HFFc6 (cell line): ENCODE results near the gene OR10H5. TPM values are rescaled to one million over a fixed set of nuclear protein-coding genes. Genes with fewer than 3 reads are reported as not detected.
"Not testable (repeated sequence)": the region's sequence is repeated elsewhere in the genome, so short reads cannot be mapped to it uniquely, and the experiment has no call there.

Source experiments
- DNase-seq: peaks from one replicate; pipeline ENCODE4 v3.0.0-alpha.2; 2018
- H3K27ac Mint-ChIP-seq: 2 replicates; pipeline ENCODE4 v1.8.0; 2020; ENCODE audit warnings: mild to moderate bottlenecking, mixed read lengths
- H3K27me3 Mint-ChIP-seq: 2 replicates; pipeline ENCODE4 v1.8.0; 2021; ENCODE audit warnings: mild to moderate bottlenecking, moderate library complexity, mixed read lengths; ENCODE audit not compliant: insufficient read depth
- H3K36me3 Mint-ChIP-seq: 2 replicates; pipeline ENCODE4 v1.8.0; 2021; ENCODE audit warnings: low read depth, mixed read lengths
- H3K4me1 Mint-ChIP-seq: 2 replicates; pipeline ENCODE4 v1.8.0; 2020; ENCODE audit warnings: low read depth, mixed read lengths
- H3K4me3 Mint-ChIP-seq: 2 replicates; pipeline ENCODE4 v1.8.0; 2020; ENCODE audit warnings: mild to moderate bottlenecking, moderate library complexity, mixed read lengths
- H3K9me3 Mint-ChIP-seq: 2 replicates; pipeline ENCODE4 v1.8.0; 2020; ENCODE audit warnings: mild to moderate bottlenecking, mixed read lengths
- CTCF ChIP-seq: fragments of 200-600 bp; sonication (generic); IDR thresholded peaks from 2 replicates; pipeline ENCODE4 v1.5.0; 2021; ENCODE audit warnings: antibody characterized with exemption, mild to moderate bottlenecking
- total RNA-seq, 6 experiments: library from RNA; stranded (reverse); fragmentation: NEBNext Ultra II Directional; extraction: Animal tissue kit (Norgen Biotek cat#: 25700); gene quantifications; 2 replicates in 1 of 6; 3 replicates in 5 of 6; pipeline ENCODE4 v1.2.3, GENCODE V29; 2021

Gene OR10H5
- total RNA-seq, 6 experiments from 2014 or later, result not detected

- Mint-ChIP-seq H3K36me3 (no peaks in the 10 kb centered on the region), H3K4me3 (no peak overlapping the region), H3K27ac (no peak overlapping the region), H3K4me1 (no peaks in the 10 kb centered on the region), H3K27me3 (no peaks in the 10 kb centered on the region), H3K9me3 (peaks cover 16% of the 10 kb centered on the region; the same call in 1 of the 2 replicates)
- no peak for TF ChIP-seq CTCF
- DNase-seq, result no peak
These were observed 41.8 kb downstream of the OR10H5 start for GRCh38 chr19:15829306-15829698.

- TF ChIP-seq CTCF, result no peak
- Mint-ChIP-seq H3K4me3 (no peak overlapping the region), H3K9me3 (peaks cover 13% of the 10 kb centered on the region; the same call in 1 of the 2 replicates), H3K27ac (no peak overlapping the region), H3K27me3 (no peaks in the 10 kb centered on the region), H3K36me3 (no peaks in the 10 kb centered on the region), H3K4me1 (no peaks in the 10 kb centered on the region)
- no peak for DNase-seq
These were observed 42.3 kb downstream of the OR10H5 start for GRCh38 chr19:15829786-15830185.

- Mint-ChIP-seq H3K27ac (no peak overlapping the region), H3K9me3 (peaks cover 12% of the 10 kb centered on the region; the same call in 1 of the 2 replicates), H3K27me3 (no peaks in the 10 kb centered on the region; the same call in 1 of the 2 replicates), H3K4me1 (peaks cover 8% of the 10 kb centered on the region), H3K36me3 (0 out of 2 replicates have a peak, but pooled peaks cover 4% of the 10 kb centered on the region), H3K4me3 (no peak overlapping the region)
- DNase-seq, result no peak
- TF ChIP-seq CTCF, result no peak
These were observed 44.2 kb downstream of the OR10H5 start for GRCh38 chr19:15831626-15832025.

GRCh38 chr19:15834232-15834631, 46.8 kb downstream of the OR10H5 start:
- not testable (repeated sequence) for H3K4me3 Mint-ChIP-seq, H3K27me3 Mint-ChIP-seq, H3K36me3 Mint-ChIP-seq, H3K27ac Mint-ChIP-seq, DNase-seq, H3K9me3 Mint-ChIP-seq
- peaks cover 15% of the 10 kb centered on the region for H3K4me1 Mint-ChIP-seq

GRCh38 chr19:15835565-15836329, 48.3 kb downstream of the OR10H5 start:
- not testable (repeated sequence) for H3K36me3 Mint-ChIP-seq, DNase-seq, H3K27me3 Mint-ChIP-seq, H3K9me3 Mint-ChIP-seq
- Mint-ChIP-seq H3K4me1 (peaks cover 15% of the 10 kb centered on the region), H3K4me3 (peak overlapping the region; percentile 86), H3K27ac (peak overlapping the region; percentile 93)

GRCh38 chr19:15836330-15837220, 49.1 kb downstream of the OR10H5 start:
- no peaks in the 10 kb centered on the region for H3K9me3 Mint-ChIP-seq
- H3K4me1 Mint-ChIP-seq, result peaks cover 15% of the 10 kb centered on the region
- DNase-seq, result peak; percentile 82
- peak overlapping the region; percentile 93 for H3K27ac Mint-ChIP-seq
- peak; percentile 12; the same call in 1 of the 2 replicates for TF ChIP-seq CTCF
- no peaks in the 10 kb centered on the region; the same call in 1 of the 2 replicates for H3K27me3 Mint-ChIP-seq
- H3K36me3 Mint-ChIP-seq, result 0 out of 2 replicates have a peak, but pooled peaks cover 4% of the 10 kb centered on the region
- peak overlapping the region; percentile 86 for H3K4me3 Mint-ChIP-seq
